ENCODE results near the gene TMEM72. TPM values are rescaled to one million over a fixed set of nuclear protein-coding genes. Genes with fewer than 3 reads are reported as not detected.
A peak's percentile ranks its signal among the peaks of the same experiment; 100 is the strongest.

TMEM72 gene
- total and polyA plus RNA-seq, 5 donors from 2014 or later, result not detected

- ATAC-seq (ENCODE audit: low read depth in 2 of 2) (no peak), DNase-seq (no peak)
- Mint-ChIP-seq H3K4me1 (peaks cover 5 to 21% (median 13%) of the 10 kb centered on the region in 4 donors), H3K9me3 (no peaks in the 10 kb centered on the region), H3K27ac (no peak overlapping the region), H3K4me3 (no peak overlapping the region), H3K27me3 (no peaks in the 10 kb centered on the region), H3K36me3 (no peaks in the 10 kb centered on the region)
- Histone ChIP-seq H3K4me1 (ENCODE audit: control insufficient read depth, insufficient read depth, low read length, poor library complexity, severe bottlenecking) (no peaks in the 10 kb centered on the region), H3K27me3 (ENCODE audit: control insufficient read depth, insufficient read depth, low read length) (no peaks in the 10 kb centered on the region), H3K9me3 (ENCODE audit: control insufficient read depth in 2 of 2, low read length in 2 of 2) (no peaks in the 10 kb centered on the region), H3K27ac (ENCODE audit: insufficient read depth, low read length, poor library complexity, severe bottlenecking) (no peak overlapping the region), H3K36me3 (ENCODE audit: control insufficient read depth, insufficient read depth, low read length) (no peaks in the 10 kb centered on the region), H3K4me3 (ENCODE audit: low read depth, low read length) (no peak overlapping the region)
These were observed 54.5 kb downstream of the TMEM72 start for GRCh38 chr10:44965651-44966097.

- Mint-ChIP-seq H3K4me3 (no peak overlapping the region), H3K27me3 (no peaks in the 10 kb centered on the region), H3K36me3 (no peaks in the 10 kb centered on the region), H3K9me3 (no peaks in the 10 kb centered on the region), H3K27ac (peak overlapping the region in 1 of 3 donors; percentile 38), H3K4me1 (peaks cover 5 to 17% (median 9%) of the 10 kb centered on the region in 4 donors)
- Histone ChIP-seq H3K4me1 (ENCODE audit: control insufficient read depth, insufficient read depth, low read length, poor library complexity, severe bottlenecking) (no peaks in the 10 kb centered on the region), H3K36me3 (ENCODE audit: control insufficient read depth, insufficient read depth, low read length) (no peaks in the 10 kb centered on the region), H3K9me3 (ENCODE audit: control insufficient read depth in 2 of 2, low read length in 2 of 2) (no peaks in the 10 kb centered on the region), H3K27me3 (ENCODE audit: control insufficient read depth, insufficient read depth, low read length) (no peaks in the 10 kb centered on the region), H3K27ac (ENCODE audit: insufficient read depth, low read length, poor library complexity, severe bottlenecking) (no peak overlapping the region), H3K4me3 (ENCODE audit: low read depth, low read length) (no peak overlapping the region)
- DNase-seq (no peak), ATAC-seq (ENCODE audit: low read depth in 2 of 2) (no peak)
These were observed 55.1 kb downstream of the TMEM72 start for GRCh38 chr10:44966129-44966815.

- Mint-ChIP-seq H3K27ac (peak overlapping the region in 1 of 3 donors; percentile 38), H3K27me3 (no peaks in the 10 kb centered on the region), H3K4me1 (peaks cover 5 to 17% (median 9%) of the 10 kb centered on the region in 4 donors), H3K36me3 (no peaks in the 10 kb centered on the region), H3K9me3 (no peaks in the 10 kb centered on the region), H3K4me3 (no peak overlapping the region)
- no peaks in the 10 kb centered on the region for H3K4me1 ChIP-seq (ENCODE audit: control insufficient read depth, insufficient read depth, low read length, poor library complexity, severe bottlenecking)
- DNase-seq, result no peak
- no peak overlapping the region for H3K27ac ChIP-seq (ENCODE audit: insufficient read depth, low read length, poor library complexity, severe bottlenecking)
- H3K27me3 ChIP-seq (ENCODE audit: control insufficient read depth, insufficient read depth, low read length), result no peaks in the 10 kb centered on the region
- H3K4me3 ChIP-seq (ENCODE audit: low read depth, low read length), result no peak overlapping the region
- no peaks in the 10 kb centered on the region for H3K36me3 ChIP-seq (ENCODE audit: control insufficient read depth, insufficient read depth, low read length)
- no peak for ATAC-seq (ENCODE audit: low read depth in 2 of 2)
- no peaks in the 10 kb centered on the region for H3K9me3 ChIP-seq (ENCODE audit: control insufficient read depth in 2 of 2, low read length in 2 of 2)
These were observed 55.8 kb downstream of the TMEM72 start for GRCh38 chr10:44966816-44967509.

- H3K27ac ChIP-seq (ENCODE audit: insufficient read depth, low read length, poor library complexity, severe bottlenecking), result no peak overlapping the region
- ATAC-seq (ENCODE audit: low read depth in 2 of 2), result no peak
- no peaks in the 10 kb centered on the region for H3K9me3 ChIP-seq (ENCODE audit: control insufficient read depth in 2 of 2, low read length in 2 of 2)
- no peak overlapping the region for H3K4me3 Mint-ChIP-seq
- H3K4me3 ChIP-seq (ENCODE audit: low read depth, low read length), result no peak overlapping the region
- no peaks in the 10 kb centered on the region for H3K36me3 ChIP-seq (ENCODE audit: control insufficient read depth, insufficient read depth, low read length)
- H3K36me3 Mint-ChIP-seq, result no peaks in the 10 kb centered on the region
- H3K4me1 Mint-ChIP-seq, result peaks cover 5 to 17% (median 9%) of the 10 kb centered on the region in 4 donors
- H3K4me1 ChIP-seq (ENCODE audit: control insufficient read depth, insufficient read depth, low read length, poor library complexity, severe bottlenecking), result no peaks in the 10 kb centered on the region
- DNase-seq, result no peak
- no peaks in the 10 kb centered on the region for H3K27me3 Mint-ChIP-seq
- peak overlapping the region in 1 of 3 donors; percentile 9 for H3K27ac Mint-ChIP-seq
- no peaks in the 10 kb centered on the region for H3K27me3 ChIP-seq (ENCODE audit: control insufficient read depth, insufficient read depth, low read length)
- no peaks in the 10 kb centered on the region for H3K9me3 Mint-ChIP-seq
These were observed 56.5 kb downstream of the TMEM72 start for GRCh38 chr10:44967616-44968015.

- Histone ChIP-seq H3K9me3 (ENCODE audit: control insufficient read depth in 2 of 2, low read length in 2 of 2) (no peaks in the 10 kb centered on the region), H3K4me3 (ENCODE audit: low read depth, low read length) (no peak overlapping the region), H3K27me3 (ENCODE audit: control insufficient read depth, insufficient read depth, low read length) (no peaks in the 10 kb centered on the region), H3K36me3 (ENCODE audit: control insufficient read depth, insufficient read depth, low read length) (no peaks in the 10 kb centered on the region), H3K27ac (ENCODE audit: insufficient read depth, low read length, poor library complexity, severe bottlenecking) (no peak overlapping the region), H3K4me1 (ENCODE audit: control insufficient read depth, insufficient read depth, low read length, poor library complexity, severe bottlenecking) (no peaks in the 10 kb centered on the region)
- DNase-seq, result no peak
- Mint-ChIP-seq H3K4me3 (no peak overlapping the region), H3K9me3 (no peaks in the 10 kb centered on the region), H3K36me3 (no peaks in the 10 kb centered on the region), H3K4me1 (peaks cover 5 to 17% (median 9%) of the 10 kb centered on the region in 4 donors), H3K27ac (peak overlapping the region in 1 of 3 donors; percentile 53), H3K27me3 (no peaks in the 10 kb centered on the region)
- peak in 1 of 2 donors; percentile 20 for ATAC-seq (ENCODE audit: low read depth in 2 of 2)
These were observed 57.0 kb downstream of the TMEM72 start for GRCh38 chr10:44968091-44968490.

- Histone ChIP-seq H3K9me3 (ENCODE audit: control insufficient read depth in 2 of 2, low read length in 2 of 2) (no peaks in the 10 kb centered on the region), H3K4me3 (ENCODE audit: low read depth, low read length) (no peak overlapping the region), H3K27me3 (ENCODE audit: control insufficient read depth, insufficient read depth, low read length) (no peaks in the 10 kb centered on the region), H3K36me3 (ENCODE audit: control insufficient read depth, insufficient read depth, low read length) (no peaks in the 10 kb centered on the region), H3K27ac (ENCODE audit: insufficient read depth, low read length, poor library complexity, severe bottlenecking) (no peak overlapping the region), H3K4me1 (ENCODE audit: control insufficient read depth, insufficient read depth, low read length, poor library complexity, severe bottlenecking) (no peaks in the 10 kb centered on the region)
- Mint-ChIP-seq H3K4me1 (peaks cover 5 to 17% (median 9%) of the 10 kb centered on the region in 4 donors), H3K9me3 (no peaks in the 10 kb centered on the region), H3K4me3 (peak overlapping the region in 2 of 4 donors; percentile 1 to 67), H3K36me3 (no peaks in the 10 kb centered on the region), H3K27me3 (no peaks in the 10 kb centered on the region), H3K27ac (peak overlapping the region; percentile 20 to 75 (median 53))
- ATAC-seq (ENCODE audit: low read depth in 2 of 2), result no peak
- peak in 1 of 3 donors; percentile 38 for DNase-seq
These were observed 57.6 kb downstream of the TMEM72 start for GRCh38 chr10:44968500-44969400.

GRCh38 chr10:44969854-44970253 lies 58.7 kb downstream of the TMEM72 start:
- Mint-ChIP-seq H3K4me1 (peaks cover 5 to 27% (median 9%) of the 10 kb centered on the region in 4 donors), H3K27me3 (no peaks in the 10 kb centered on the region), H3K4me3 (no peak overlapping the region), H3K9me3 (no peaks in the 10 kb centered on the region), H3K36me3 (no peaks in the 10 kb centered on the region), H3K27ac (no peak overlapping the region)
- no peaks in the 10 kb centered on the region for H3K36me3 ChIP-seq (ENCODE audit: control insufficient read depth, insufficient read depth, low read length)
- no peak overlapping the region for H3K4me3 ChIP-seq (ENCODE audit: low read depth, low read length)
- H3K27ac ChIP-seq (ENCODE audit: insufficient read depth, low read length, poor library complexity, severe bottlenecking), result no peak overlapping the region
- no peaks in the 10 kb centered on the region for H3K9me3 ChIP-seq (ENCODE audit: control insufficient read depth in 2 of 2, low read length in 2 of 2)
- DNase-seq (no peak), ATAC-seq (ENCODE audit: low read depth in 2 of 2) (no peak)
- H3K27me3 ChIP-seq (ENCODE audit: control insufficient read depth, insufficient read depth, low read length), result no peaks in the 10 kb centered on the region
- H3K4me1 ChIP-seq (ENCODE audit: control insufficient read depth, insufficient read depth, low read length, poor library complexity, severe bottlenecking), result peaks cover 7% of the 10 kb centered on the region
